Cardiac muscle cell (in vitro differentiated cells and primary cell): ENCODE results near the gene JMJD7. TPM values are rescaled to one million over a fixed set of nuclear protein-coding genes. Genes with fewer than 3 reads are reported as not detected.

ENCODE experiments used
- DNase-seq, 2 donors: peaks; one replicate each; pipeline versions ENCODE4 v3.0.0 to v3.0.0-alpha.2; 2010 to 2017; ENCODE audit warnings: low read depth in 1 of 2, low spot score in 1 of 2
- H3K27ac ChIP-seq: fragments of 200-600 bp; sonication (generic); 2 replicates; pipeline ENCODE4 v1.5.1; 2016
- H3K27me3 ChIP-seq: fragments of 200-600 bp; sonication (generic); 2 replicates; pipeline ENCODE4 v1.6.0; 2016; ENCODE audit warnings: control low read depth
- H3K36me3 ChIP-seq: fragments of 200-600 bp; sonication (generic); 2 replicates; pipeline ENCODE4 v1.5.1; 2016; ENCODE audit warnings: control low read depth
- H3K4me1 ChIP-seq: fragments of 200-600 bp; sonication (generic); 2 replicates; pipeline ENCODE4 v1.8.1; 2017; ENCODE audit warnings: low read depth, mild to moderate bottlenecking, mixed run types
- H3K4me3 ChIP-seq: fragments of 200-600 bp; sonication (generic); 2 replicates; pipeline ENCODE4 v1.5.1; 2016; ENCODE audit warnings: mild to moderate bottlenecking
- H3K9me3 ChIP-seq: fragments of 200-600 bp; sonication (generic); 2 replicates; pipeline ENCODE4 v1.5.1; 2017; ENCODE audit warnings: low read depth, mild to moderate bottlenecking, control low read depth
- CTCF ChIP-seq: IDR thresholded peaks from 2 replicates; pipeline ENCODE4 v1.5.1; 2012; ENCODE audit warnings: low read depth, mild to moderate bottlenecking, low read length
- polyA plus RNA-seq: library from polyadenylated mRNA; unstranded; fragments of >200 nt; fragmentation: Nextera tagmentation; extraction: Ambion mirVana; gene quantifications from 2 replicates; pipeline ENCODE4 v1.2.1, GENCODE V29; 2016
- total RNA-seq: library from RNA; depleted of rRNA; stranded (reverse); fragments of >200 nt; gene quantifications from 2 replicates; pipeline ENCODE4 v1.2.3, GENCODE V29; 2016

Gene JMJD7
- total and polyA plus RNA-seq, 2 experiments from 2014 or later = 17.4 to 29.4 TPM

GRCh38 chr15:41856262-41856661 is 28.4 kb downstream of the JMJD7 start:
- H3K36me3 ChIP-seq = no peaks in the 10 kb centered on the region
- H3K4me1 ChIP-seq = peaks cover 9% of the 10 kb centered on the region
- no peak overlapping the region for H3K4me3 ChIP-seq
- DNase-seq = no peak
- no peaks in the 10 kb centered on the region for H3K9me3 ChIP-seq
- no peaks in the 10 kb centered on the region for H3K27me3 ChIP-seq
- no peak for TF ChIP-seq CTCF
- no peak overlapping the region for H3K27ac ChIP-seq

GRCh38 chr15:41856716-41857115 is 28.8 kb downstream of the JMJD7 start:
- Histone ChIP-seq H3K27ac (no peak overlapping the region), H3K27me3 (no peaks in the 10 kb centered on the region), H3K4me3 (no peak overlapping the region), H3K4me1 (peaks cover 9% of the 10 kb centered on the region), H3K9me3 (no peaks in the 10 kb centered on the region), H3K36me3 (no peaks in the 10 kb centered on the region)
- TF ChIP-seq CTCF = no peak
- DNase-seq = no peak

GRCh38 chr15:41857316-41857715 is 29.4 kb downstream of the JMJD7 start:
- Histone ChIP-seq H3K4me1 (peaks cover 9% of the 10 kb centered on the region), H3K27me3 (no peaks in the 10 kb centered on the region), H3K36me3 (no peaks in the 10 kb centered on the region), H3K9me3 (no peaks in the 10 kb centered on the region), H3K27ac (no peak overlapping the region), H3K4me3 (no peak overlapping the region)
- DNase-seq = no peak
- no peak for TF ChIP-seq CTCF

- H3K36me3 ChIP-seq = no peaks in the 10 kb centered on the region
- no peak overlapping the region for H3K27ac ChIP-seq
- no peaks in the 10 kb centered on the region for H3K27me3 ChIP-seq
- H3K4me3 ChIP-seq = no peak overlapping the region
- H3K9me3 ChIP-seq = no peaks in the 10 kb centered on the region
- no peak for TF ChIP-seq CTCF
- no peak for DNase-seq
- H3K4me1 ChIP-seq = peaks cover 9% of the 10 kb centered on the region
These were observed 30.9 kb downstream of the JMJD7 start for GRCh38 chr15:41858756-41859155.

- H3K9me3 ChIP-seq = no peaks in the 10 kb centered on the region
- TF ChIP-seq CTCF = no peak
- no peak for DNase-seq
- H3K4me1 ChIP-seq = peaks cover 6% of the 10 kb centered on the region
- H3K4me3 ChIP-seq = no peak overlapping the region
- H3K27me3 ChIP-seq = no peaks in the 10 kb centered on the region
- no peaks in the 10 kb centered on the region for H3K36me3 ChIP-seq
- H3K27ac ChIP-seq = no peak overlapping the region
These were observed 32.3 kb downstream of the JMJD7 start for GRCh38 chr15:41860049-41860828.
